ENCODE measurements around the gene SCN8A.

Gene SCN8A

DNA sequence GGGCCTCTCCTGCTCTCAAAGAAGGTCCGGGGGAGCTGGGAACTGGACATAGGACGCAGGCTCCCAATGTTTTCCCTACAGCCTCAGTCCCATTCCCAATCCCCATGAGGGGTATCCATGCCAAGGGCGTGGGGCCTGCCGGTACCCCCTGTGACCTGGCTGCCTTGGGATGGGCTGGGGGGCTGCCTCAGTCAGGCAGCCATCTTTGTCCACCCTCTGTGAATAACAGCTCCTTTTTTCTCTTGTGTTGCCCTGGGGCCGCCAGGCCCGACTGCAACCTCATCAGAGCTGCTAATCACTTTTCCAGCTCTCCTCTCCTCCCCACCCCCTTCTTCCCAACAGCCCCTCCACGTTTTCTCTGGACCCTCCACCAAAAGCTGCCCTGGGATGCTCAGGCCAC lies 246.3 kb downstream of the SCN8A start:
- no peak for DNase-seq

DNA sequence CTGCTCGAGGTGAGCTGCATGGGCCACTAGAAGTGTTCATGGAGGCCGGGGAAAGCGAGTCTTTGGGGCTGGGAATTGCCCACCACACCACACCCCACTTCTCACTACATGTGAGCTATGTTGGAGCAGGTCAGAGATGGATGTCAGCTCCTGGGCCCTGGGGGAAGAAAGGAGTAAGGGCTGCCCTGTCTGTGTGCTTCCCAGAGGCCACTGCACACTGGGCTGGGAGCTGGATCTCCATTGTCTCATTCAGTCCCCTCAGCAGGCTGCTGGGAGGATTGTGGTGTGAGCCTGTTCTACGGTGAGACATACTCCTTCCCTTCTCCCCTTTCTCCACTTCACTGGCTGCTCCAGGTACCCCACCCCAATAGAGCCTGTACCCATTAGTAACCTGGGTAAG lies 247.0 kb downstream of the SCN8A start:
- no peak for DNase-seq

DNA sequence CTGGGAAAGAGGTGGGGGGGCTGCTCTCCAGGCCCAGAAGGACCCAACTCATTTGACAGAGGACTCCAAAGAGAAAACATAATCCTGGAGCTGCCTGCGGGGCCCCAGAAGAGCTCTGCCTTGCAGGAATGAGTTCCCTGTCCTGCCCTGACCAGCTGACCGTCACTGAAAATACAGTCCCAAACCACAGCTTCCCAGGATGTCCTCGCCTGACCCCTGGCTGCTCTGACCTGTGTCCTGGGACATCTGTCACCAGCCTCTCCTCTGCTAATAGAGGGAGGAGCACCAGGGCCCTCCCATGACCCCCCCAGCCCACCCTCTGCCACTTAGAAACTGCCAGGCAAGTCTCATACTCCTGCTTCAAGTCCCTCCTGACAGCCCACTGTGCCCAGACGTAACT lies 247.7 kb downstream of the SCN8A start:
- no peak for DNase-seq

DNA sequence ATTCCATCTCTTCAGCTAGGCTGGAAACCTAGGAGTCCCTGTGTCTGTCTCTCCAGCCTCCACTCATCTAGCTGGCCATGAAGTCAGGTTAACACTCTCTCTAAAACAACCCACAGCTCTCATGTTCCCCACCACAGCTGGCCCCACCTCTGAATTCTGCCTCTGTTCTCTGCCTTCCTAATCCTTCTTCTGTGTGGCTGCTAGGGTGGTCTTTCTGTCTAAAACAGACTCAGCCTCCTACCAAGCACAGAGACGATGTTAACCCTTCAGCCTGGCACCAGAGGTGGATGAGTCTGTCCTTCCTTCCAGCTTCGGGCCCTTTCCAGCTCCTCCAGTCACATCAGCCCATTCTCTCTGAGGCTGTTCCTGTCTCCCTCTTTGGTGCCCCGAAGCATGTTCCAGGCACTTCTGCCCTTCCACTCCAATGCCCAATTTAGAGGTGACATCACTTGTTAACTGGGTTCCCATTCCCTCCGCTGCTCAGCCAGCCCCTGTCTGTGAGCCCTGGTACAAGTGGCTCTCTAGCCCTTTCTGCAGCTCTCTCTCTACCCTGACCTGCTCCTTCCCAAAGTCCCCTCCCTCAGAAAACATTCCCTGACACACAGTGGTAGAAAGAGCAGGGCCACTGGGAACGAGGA lies 248.4 kb downstream of the SCN8A start:
- no peak for DNase-seq

DNA sequence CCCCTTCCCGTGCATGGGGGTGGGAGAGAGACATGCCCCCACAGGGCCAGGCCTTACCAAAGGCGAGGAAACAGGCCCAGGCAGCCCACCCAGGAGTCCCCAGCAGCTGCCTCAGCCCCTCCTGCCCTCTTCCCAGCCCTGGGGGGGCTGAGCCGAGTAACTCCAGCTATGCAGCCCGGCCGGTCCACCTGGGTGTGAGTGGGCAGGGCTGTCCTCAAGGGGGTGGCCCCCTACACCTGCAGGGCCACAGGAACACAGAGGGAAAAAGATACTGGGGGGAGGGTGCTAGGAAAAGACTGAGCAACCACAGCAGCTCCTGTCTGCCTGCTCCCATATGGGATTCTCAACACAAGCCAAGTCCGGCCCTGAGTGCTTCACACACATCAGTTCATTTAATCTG lies 249.9 kb downstream of the SCN8A start:
- no peak for DNase-seq

DNA sequence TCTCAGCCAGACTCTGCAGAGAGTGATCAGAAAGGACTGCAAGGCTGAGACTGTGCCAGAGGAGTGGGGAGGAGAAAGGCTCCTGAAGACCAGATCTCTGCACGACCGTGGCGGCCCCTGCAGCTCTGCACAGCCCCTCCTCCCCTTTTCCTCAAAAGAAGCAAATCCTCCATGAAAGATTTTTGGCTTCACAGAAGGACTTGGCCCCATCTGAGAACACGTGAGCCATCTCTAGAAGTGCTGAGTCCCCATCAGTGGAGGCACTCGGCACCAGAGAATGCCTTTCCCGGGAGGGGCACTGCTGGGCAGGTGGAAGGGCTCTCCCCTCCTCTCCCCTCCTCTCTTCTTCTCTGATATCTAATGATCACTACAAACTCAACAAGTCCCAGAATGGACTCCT lies 250.7 kb downstream of the SCN8A start:
- DNase-seq, result no peak

DNA sequence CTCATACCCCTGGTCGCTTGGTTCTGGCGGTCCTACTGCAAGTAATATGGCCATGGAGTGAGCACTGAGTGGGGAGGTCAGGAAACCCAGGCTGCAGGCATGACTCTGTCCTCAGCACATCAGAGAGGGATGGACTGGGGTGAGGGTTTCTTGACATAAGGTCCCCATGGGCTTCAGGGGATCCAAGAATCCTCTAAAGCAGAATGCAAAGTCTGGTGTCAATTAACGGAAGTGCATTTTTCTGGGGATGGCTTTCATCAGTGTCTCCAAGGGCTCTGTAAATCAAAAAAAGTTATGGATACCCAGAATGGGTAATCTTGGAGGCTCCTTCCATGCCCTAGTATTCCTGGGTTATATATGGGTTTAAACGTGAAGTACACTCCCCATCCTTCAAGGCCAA lies 253.8 kb downstream of the SCN8A start:
- DNase-seq, result no peak

DNA sequence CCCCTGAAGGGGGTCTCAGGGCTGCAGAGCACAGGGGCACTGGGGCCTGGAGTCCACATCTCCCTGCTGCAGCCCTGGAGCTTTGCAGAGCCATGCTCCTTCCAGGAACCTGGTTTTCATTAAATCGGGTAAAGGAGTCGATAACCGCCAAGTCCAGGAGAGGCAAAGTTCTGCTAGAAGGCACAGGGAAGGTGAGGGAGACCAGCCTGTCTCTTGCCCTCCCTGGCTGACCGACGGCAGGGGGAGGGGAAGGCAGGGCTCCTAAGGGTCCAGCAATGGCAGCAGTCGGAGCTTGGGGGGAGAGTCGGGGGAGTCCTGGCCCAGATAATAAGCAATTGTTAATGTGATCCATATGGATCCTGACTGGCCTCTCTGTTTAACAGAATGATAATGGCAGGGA lies 254.4 kb downstream of the SCN8A start:
- no peak for DNase-seq

DNA sequence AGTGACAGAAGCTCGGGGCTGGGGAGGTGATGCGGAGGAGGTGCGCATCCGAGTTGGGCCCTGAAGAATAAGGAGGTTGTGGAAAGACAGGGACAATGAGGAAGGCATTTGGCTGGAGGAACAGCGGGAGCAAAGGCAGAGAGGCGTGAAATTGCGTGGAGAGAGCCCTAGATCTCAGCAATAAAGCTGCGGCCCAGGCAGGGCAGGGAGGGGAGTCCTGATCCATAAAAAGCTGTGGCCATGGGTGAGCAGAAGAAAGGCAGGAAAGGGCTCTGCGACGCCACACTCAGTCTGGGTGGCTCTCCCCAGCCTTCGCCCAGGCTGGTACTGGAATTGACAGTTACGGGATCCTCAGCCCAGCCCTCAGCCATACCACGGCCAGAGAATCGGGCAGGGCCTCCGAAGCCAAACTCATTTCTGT lies 255.2 kb downstream of the SCN8A start:
- no peak for DNase-seq

DNA sequence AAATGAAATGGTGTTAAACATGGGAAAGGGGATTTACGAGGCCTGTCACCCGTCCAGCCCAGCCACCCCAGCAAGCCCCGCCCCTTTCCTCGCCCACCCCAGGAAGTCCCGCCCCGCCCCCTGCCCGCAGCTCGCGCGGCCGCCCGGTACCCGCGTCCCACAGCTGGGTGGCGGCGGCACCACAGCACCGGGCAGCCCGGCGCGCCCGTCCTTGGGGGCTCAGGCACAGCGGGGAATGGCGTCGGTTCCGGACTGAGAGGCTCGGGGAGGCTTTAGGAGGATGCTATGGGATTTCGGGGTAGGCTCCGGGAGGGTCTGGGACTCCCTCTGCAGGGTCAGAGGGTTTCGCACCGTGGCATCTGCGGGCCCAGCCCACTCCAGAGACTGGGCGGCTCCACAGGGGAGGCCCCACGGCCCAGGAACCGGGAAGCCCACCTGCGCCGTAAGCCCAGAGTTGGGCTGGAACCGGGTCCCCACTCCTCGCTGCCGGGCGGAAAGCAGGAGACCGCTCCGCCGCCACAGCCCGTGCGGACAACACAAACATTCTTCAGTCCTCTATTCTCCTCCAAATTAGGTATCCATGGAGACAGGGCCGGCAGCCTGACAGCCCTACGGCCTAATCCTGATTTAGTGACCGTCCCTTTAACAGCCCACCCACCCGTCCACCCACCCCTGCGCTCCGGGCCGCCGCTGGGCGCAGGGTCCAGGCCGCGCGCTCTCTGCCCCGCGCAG lies 256.0 kb downstream of the SCN8A start:
- no peak for DNase-seq

DNA sequence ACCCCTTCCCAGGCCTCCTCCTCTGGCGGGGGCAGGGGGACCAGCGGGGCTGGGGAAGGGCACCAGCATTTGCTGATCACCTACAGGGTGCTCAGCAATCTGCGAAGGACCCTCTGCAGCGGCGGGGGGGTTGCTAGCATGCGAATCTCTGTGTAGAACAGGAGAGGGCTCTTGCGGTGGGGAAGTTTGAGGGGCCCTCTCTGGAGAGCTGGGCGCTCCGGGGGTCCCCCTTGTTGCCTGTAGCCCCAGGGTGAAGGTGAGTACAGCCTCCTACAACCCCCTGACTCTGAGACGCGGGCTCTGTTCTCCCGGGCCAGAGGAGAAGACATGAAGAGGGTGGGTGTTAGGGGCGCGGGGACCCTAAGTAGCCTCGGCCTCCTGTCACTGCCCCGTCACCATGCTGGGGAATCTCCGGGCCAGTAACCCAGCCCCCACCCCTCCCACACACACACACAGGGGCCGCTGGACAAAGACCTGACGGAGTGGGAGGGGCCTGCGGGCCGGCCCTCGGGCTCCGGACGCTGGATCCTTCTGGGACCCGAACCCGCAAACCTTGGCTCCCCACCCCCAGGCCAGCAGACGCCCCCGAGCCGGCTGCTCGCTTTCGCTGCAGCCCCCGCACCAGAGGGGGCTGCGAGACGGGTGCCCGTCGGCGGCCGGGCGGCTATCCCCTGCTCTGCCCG lies 256.8 kb downstream of the SCN8A start:
- no peak for DNase-seq

DNA sequence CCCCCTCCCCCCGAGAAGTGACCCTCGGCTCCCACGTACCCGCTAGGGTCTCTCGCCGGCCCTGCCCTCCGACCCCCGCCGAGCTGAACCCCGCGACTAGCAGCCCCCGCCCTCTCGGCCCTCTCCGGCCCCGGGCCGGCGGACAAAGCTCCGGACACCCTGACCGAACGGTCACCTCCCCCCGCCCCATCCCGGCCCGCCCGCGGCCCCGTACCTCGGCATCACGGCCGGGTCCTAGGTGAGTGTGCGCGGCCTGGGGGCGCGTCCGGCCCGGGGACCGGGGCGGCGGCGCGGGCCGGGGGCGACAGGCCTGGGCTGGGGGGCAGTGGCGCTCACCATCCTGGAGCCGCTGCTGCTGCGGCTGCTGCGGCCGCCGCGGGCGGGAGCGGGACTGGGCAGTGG lies 257.3 kb downstream of the SCN8A start, which contains the start of gene FIGNL2:
TSS of gene FIGNL2 (minus strand) at position 393 of the 402 bp plus-strand sequence. CDS start 26,305 bp downstream, outside the sequence.
- DNase-seq, result no peak

DNA sequence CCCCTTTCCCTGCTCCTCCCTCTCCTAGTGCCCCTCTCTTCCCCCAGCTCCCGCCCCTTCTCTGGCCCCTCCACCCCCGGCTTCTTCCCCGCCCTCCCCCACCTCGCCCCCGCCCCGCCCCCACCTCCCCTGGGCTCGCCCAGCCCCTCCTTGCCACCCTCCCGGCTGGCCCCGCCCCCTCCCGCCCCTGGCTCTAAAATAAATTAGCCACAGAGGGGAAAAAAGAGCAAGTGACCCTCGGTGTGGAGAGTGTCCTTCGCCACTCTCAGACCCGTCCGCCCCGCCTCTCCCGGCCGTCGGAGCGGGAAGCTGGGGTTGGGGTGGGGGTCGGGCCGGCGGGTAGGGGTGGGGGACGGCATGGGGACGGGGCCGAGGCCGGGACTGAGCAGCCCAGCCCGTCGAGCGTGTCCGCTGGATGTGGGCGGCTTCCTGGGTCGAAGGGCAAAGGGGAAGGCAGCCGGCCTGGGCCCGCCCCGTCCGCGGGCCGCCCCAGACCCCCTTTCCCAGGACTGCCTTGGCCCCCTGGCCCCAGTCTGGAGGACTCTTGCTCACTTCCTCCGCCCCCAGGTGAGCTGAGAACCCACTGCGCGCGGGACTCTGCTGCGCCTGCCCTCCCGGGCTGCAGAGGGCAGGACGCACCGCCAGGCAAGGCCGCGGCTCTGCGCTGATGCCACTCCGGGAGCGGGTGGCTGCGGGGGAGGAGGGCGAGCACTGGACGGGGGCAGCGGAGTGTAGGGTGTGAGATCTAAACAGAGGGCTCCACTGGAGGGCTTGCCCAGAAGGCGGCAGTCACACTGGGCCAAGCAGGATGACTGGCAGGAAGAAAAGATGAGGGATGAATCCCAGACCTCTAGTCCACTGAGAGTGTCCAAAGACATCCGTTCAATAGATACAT lies 258.1 kb downstream of the SCN8A start:
- no peak for DNase-seq

DNA sequence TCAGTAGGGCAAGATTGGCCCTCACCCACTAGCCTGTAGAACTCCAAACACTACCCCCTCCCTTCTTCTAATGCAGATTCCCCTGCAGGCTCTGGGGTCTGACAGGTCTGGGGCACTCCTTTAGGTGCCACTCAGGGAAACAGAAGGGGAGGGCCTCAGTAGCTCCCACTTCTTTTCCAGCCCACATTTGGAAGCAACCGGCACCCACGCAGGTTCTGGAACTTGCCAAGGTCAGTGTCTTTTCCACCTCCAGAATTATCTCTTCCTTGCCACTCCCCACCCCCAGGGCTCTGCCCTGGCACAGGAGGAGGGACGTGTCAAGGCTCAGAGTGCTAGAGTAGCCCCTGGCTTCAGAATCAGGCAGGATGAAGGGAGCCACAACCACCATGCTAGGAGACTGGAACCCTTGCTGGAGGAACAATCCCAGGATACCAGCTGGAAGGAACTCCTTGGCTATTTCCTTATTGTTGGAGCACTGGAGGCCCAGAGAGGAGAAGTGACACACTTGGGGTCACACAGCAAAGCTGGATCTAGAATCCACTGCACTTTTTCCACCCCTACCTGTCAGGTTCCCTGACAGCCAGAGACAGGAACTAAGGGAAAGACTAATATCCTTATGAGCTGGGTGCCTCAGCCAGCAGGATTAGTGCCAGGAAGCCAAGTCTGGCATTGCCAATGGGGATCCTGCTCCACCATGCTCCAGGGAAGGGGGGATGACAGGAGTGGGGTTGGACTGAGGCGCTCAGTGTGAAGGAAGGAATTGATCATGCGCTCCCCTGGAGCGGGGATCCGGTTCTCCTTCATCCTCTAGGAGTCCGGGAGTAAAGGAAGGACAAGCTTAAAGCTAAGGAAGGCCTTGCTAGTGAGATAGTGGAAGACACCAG lies 259.3 kb downstream of the SCN8A start:
- DNase-seq, result no peak

DNA sequence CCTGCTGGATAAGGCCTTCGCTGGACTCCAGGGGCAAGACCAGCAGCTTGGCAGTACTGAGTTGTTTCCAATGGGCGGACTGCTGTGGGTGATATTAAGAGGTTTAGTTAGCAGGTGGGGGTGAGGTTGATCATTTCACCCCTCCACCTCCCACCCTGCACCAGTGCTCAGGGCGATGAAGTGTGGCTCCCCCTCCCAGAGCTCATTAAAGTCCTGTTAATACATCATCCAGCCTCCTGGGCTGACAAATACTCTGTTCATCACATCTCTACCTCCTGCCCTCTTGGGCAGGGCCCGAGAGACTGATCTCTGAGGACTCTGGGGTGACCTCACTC lies 259.9 kb downstream of the SCN8A start:
- DNase-seq, result no peak

DNA sequence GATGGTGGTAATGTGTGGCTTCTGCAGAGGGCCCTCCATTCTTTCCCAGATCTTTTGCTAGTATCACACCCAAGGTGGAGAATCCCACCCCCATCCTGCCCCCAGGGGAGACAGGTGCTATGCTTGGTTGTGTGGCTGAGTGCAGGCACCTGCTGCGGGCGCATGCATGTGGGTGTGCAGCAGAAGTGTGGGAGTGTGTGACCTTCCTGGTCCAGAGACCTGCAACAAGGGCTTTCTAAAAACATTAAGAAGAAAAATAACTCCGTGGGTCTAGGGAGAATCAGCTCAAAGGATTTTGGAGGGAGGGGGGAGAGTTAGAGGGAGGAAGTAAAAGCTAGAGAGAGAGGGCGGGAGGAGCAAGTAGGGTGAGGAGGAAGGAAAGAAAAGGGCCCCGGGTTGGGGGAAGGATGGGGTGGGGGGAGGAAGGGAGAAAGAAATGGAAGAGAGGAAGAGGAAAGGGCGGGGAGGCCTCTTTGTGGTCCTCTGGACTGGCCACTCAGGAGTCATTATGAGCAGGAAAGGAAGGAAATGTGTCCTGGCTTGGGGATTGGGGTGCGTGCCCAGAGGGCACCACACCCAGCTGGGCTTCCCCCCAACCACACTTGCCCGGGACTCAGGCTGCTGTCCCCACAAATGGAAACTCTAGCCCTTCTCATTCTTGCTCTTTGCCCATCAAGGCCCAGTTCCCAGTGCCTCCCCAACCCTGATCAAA lies 260.5 kb downstream of the SCN8A start:
- DNase-seq, result no peak

DNA sequence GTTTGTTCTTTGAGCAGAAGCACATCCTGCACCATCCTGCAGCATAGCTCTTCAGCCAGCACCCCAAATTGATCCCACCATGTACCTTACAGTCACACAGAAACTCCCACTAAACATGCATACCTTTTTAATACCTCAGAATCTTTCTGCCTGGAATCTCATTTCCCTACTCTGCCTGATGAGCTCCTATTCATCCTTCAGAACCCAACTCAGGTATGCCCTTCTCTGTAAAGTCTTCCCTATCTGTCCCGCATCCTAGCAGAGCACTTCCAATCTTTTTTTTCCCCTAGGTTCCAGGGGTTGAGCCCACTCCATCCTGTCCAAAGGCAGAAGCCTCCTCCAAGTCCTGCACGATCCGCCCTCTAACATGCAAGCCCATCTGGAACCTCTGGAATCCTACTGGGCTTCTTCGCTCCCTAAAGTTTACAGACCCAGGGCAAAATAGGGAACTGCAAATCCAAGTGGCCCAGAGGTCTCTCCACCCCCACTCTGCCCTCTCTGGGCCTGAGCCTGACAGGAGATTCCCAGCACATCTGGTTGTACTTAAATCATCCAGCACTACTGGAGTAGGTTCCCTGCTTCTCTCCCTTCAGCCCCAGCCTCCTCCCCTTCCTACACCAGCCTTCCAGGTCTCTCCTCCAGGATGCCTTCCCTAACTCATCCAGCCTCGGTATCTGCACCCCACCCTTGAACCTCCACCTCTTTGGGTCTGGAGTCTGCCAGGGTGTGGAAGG lies 261.5 kb downstream of the SCN8A start:
- DNase-seq, result no peak

DNA sequence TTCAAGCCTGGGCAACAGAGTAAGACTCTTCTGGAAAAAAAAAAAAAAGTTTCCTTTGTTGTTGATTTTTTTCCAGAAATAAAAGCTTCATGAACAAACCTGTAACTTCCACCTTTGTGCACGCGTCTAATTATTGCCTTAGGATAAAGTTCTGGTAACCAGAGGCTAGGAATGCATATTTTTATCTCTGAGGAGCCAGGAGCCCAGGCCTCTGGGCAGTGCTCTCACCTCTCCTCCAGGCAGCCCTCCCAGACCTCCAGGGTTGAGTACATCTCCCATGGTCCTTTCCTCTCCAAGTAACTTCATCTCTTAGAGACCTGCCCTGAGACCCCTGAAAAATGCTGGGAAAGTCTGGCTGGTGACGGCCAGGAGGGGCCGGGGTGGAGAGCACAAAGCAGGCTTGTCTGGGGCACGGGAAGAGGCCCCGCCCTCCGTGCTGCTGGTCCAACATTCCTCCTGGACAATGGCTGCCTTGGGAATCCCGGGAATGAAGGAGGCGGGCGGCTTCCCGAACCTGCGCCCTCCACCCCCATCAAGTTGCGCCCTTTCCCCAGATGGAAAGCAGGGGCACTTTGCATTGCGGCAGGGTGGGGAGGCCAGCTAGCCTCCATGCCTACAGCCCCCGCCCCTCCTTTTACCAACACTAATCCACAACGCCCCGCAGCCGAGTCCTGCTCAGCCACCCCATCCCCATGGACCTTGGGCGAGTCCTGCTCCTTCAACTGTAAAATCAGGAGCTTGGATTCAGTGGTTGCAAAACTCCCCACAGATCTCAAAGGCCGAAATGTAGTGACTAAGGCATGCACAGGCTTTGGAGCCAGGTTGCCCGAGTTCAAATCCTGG lies 264.8 kb downstream of the SCN8A start:
- no peak for DNase-seq

DNA sequence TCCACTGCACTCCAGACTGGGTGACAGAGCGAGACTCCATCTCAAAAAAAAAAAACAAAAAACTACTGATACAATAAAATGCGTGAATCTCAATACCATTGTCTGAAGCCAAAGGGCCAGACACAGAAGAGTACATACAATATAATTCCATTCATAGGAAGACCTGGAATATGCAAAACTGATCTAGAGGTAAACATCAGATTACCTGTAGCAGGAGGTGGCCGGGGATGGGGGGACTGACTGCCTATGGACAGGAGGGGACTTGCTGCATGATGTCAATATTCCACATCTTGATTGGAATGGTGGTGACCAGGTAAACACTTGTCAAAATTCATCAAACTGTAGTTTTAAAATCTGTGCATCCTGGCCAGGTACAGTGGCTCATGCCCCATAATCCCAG lies 270.0 kb downstream of the SCN8A start:
- DNase-seq, result no peak
